ENCODE measurements around the gene PCDHA2. TPM values are rescaled to one million over a fixed set of nuclear protein-coding genes. Genes with fewer than 3 reads are reported as not detected.
"Not testable (repeated sequence)": the region's sequence is repeated elsewhere in the genome, so short reads cannot be mapped to it uniquely, and the experiment has no call there.

PCDHA2 gene
- total and polyA plus RNA-seq, 2 of the 13 experiments (the other 11 are each of a cell fraction or from before 2014, with no cell fraction given): not detected

GRCh38 chr5:140795259-140795641, 598 bp downstream of the PCDHA2 start (continued):
- TF ChIP-seq ARID5B (CRISPR knock-in tag; IDR thresholded peaks at IDR 0.05): no peak
- no peak for TF ChIP-seq MXI1 (IDR thresholded peaks at IDR 0.05; ENCODE audit: borderline replicate concordance, low read depth, low read length)
- no peak for TF ChIP-seq SUZ12 (IDR thresholded peaks at IDR 0.05; ENCODE audit: low read depth, low read length)
- TF ChIP-seq ZNF143 (CRISPR knock-in tag; IDR thresholded peaks at IDR 0.05): no peak

- H3K27me3 ChIP-seq (ENCODE audit: control insufficient read depth in 1 of 2, insufficient read depth in 2 of 2, low read length in 2 of 2); POLR2A ChIA-PET; FAIRE-seq: not testable (repeated sequence)
These were observed 1.5 kb downstream of the PCDHA2 start for GRCh38 chr5:140796072-140796717.

More at GRCh38 chr5:140796072-140796717, 1.5 kb downstream of the PCDHA2 start:
- H3K79me2 ChIP-seq (ENCODE audit: insufficient read depth, low read length); H2AFZ ChIP-seq (ENCODE audit: low read length); in situ Hi-C loops (cut with HindIII; ENCODE audit: extremely low pct_ligation_motif_present, low pct_unique_long_range_greater_than_20kb); H3K4me1 ChIP-seq (ENCODE audit: insufficient read depth, low read length); intact Hi-C loops (cut with micrococcal nuclease; ENCODE audit: unreplicated experiment); H3K4me3 ChIP-seq (replicated peaks in 1 of 3; ENCODE audit: insufficient read depth in 1 of 3, low read depth in 2 of 3, low read length in 3 of 3); ATAC-seq; H3K9ac ChIP-seq (ENCODE audit: insufficient read depth, low read depth, low read length); DNase-seq (ENCODE audit: low spot score); H3K36me3 ChIP-seq (replicated peaks in 1 of 2; ENCODE audit: control insufficient read depth in 1 of 2, insufficient read depth in 2 of 2, low read length in 2 of 2); BruUV-seq (replicated peaks); H4K20me1 ChIP-seq (ENCODE audit: insufficient read depth, low read length); H3K4me2 ChIP-seq (ENCODE audit: low read depth, low read length); CTCF ChIA-PET (ENCODE audit: low intra/inter-chr PET ratio, low total read pairs); H3K27ac ChIP-seq (ENCODE audit: extremely low read length, insufficient read depth, low read length): not testable (repeated sequence)
- 88% methylated on average over 61 of the region's 72 CpGs for WGBS (ENCODE audit: low lambda C conversion rate)
- peaks cover 31% of the 10 kb centered on the region for H3K9me3 ChIP-seq (ENCODE audit: low read length)
